Endothelial cell of umbilical vein (primary cell): ENCODE data around the gene DAPK3. TPM values are rescaled to one million over a fixed set of nuclear protein-coding genes. Genes with fewer than 3 reads are reported as not detected.

Source experiments
- BruUV-seq: library from RNA; stranded (reverse); fragments of 400-500 nt; replicated peaks from 2 replicates; lab custom pipeline; 2021; lab: Mats Ljungman, UMichigan
- CTCF ChIA-PET: fragments of 300-600, 350-600 bp; sonication (Branson Sonifier 250); formaldehyde crosslinking; loops from one replicate; lab custom pipeline; 2021; ENCODE audit warnings: antibody characterized with exemption, inconsistent platforms; lab: Charles Lee
- POLR2A ChIA-PET: fragments of 300-600, 350-600 bp; sonication (Branson Sonifier 250); formaldehyde crosslinking; loops from one replicate; lab custom pipeline; 2021; ENCODE audit warnings: antibody characterized with exemption, inconsistent platforms; lab: Charles Lee
- DNase-seq: peaks from one replicate; pipeline ENCODE4 v3.0.0-alpha.2; 2011; ENCODE audit warnings: low read depth, low spot score
- FAIRE-seq: peaks from 2 replicates; lab custom pipeline; 2011; peaks lifted over from hg19 to GRCh38; lab: Jason Lieb, UNC
- H2AFZ ChIP-seq: 2 replicates; pipeline ENCODE4 v1.6.0; 2012; ENCODE audit warnings: low read depth, low read length, control low read depth, inconsistent platforms
- H3K27ac ChIP-seq: 2 replicates; pipeline ENCODE4 v1.5.1; 2011; ENCODE audit warnings: low read depth, mild to moderate bottlenecking, control low read depth, low read length, moderate library complexity; ENCODE audit not compliant: insufficient read depth
- H3K27me3 ChIP-seq, 2 experiments: 2 replicates each; pipeline versions ENCODE4 v1.6.0 to v1.6.1; 2011; ENCODE audit warnings: low read length in 2 of 2, mixed read lengths in 1 of 2; ENCODE audit not compliant: control insufficient read depth in 2 of 2, insufficient read depth in 2 of 2
- H3K36me3 ChIP-seq, 2 experiments: 2 replicates in 1 of 2; 3 replicates in 1 of 2; pipeline ENCODE4 v1.5.1; 2011; ENCODE audit warnings: low read length in 2 of 2, mild to moderate bottlenecking in 1 of 2, moderate library complexity in 1 of 2; ENCODE audit not compliant: control insufficient read depth in 2 of 2, insufficient read depth in 2 of 2; ENCODE audit errors: extremely low read depth in 1 of 2
- H3K4me1 ChIP-seq: 3 replicates; pipeline ENCODE4 v1.5.1; 2011; ENCODE audit warnings: mild to moderate bottlenecking, low read length; ENCODE audit not compliant: control insufficient read depth, insufficient read depth; ENCODE audit errors: extremely low read depth
- H3K4me2 ChIP-seq: 2 replicates; pipeline ENCODE4 v1.6.1; 2011; ENCODE audit warnings: low read length, control low read depth, mixed read lengths; ENCODE audit not compliant: insufficient read depth
- H3K4me3 ChIP-seq, 3 experiments: fragments of 200-600 bp in 1 of 3; sonication (generic), shearing (Covaris generic) in 1 of 3; replicated peaks in 1 of 3; 2 replicates each; pipeline ENCODE4 v1.5.1; 2011 to 2016; ENCODE audit warnings: control low read depth in 3 of 3, low read length in 3 of 3, mild to moderate bottlenecking in 2 of 3, inconsistent platforms in 1 of 3, low read depth in 1 of 3, moderate library complexity in 1 of 3; ENCODE audit not compliant: insufficient read depth in 1 of 3
- H3K79me2 ChIP-seq: 2 replicates; pipeline ENCODE4 v1.6.0; 2012; ENCODE audit warnings: low read length, inconsistent platforms; ENCODE audit not compliant: control insufficient read depth, insufficient read depth
- H3K9ac ChIP-seq: replicated peaks from 2 replicates; pipeline ENCODE3; 2011; ENCODE audit warnings: low read length, control low read depth; ENCODE audit not compliant: insufficient read depth; ENCODE audit errors: extremely low read depth
- H3K9me1 ChIP-seq: replicated peaks from 3 replicates; pipeline ENCODE4 v1.6.0; 2011; ENCODE audit warnings: mild to moderate bottlenecking, low read length; ENCODE audit not compliant: control insufficient read depth, insufficient read depth; ENCODE audit errors: extremely low read depth
- H3K9me3 ChIP-seq: replicated peaks from 2 replicates; pipeline ENCODE4 v1.5.1; 2012; ENCODE audit warnings: low read length, inconsistent platforms; ENCODE audit not compliant: control insufficient read depth, insufficient read depth
- H4K20me1 ChIP-seq: replicated peaks from 2 replicates; pipeline ENCODE3; 2011; ENCODE audit warnings: mild to moderate bottlenecking, low read length; ENCODE audit not compliant: control insufficient read depth, insufficient read depth; ENCODE audit errors: extremely low read depth
- CTCF ChIP-seq, 2 donors: IDR thresholded peaks; 1 replicate in 1 of 2; 2 replicates in 1 of 2; pipeline ENCODE4 v1.5.1; 2011; ENCODE audit warnings: low read length in 2 of 2, mild to moderate bottlenecking in 2 of 2, moderate library complexity in 2 of 2, control low read depth in 1 of 2, inconsistent platforms in 1 of 2, low read depth in 1 of 2; ENCODE audit not compliant: insufficient read depth in 1 of 2; ENCODE audit errors: extremely low read depth in 1 of 2
- EZH2 ChIP-seq: IDR thresholded peaks from 2 replicates; pipeline ENCODE4 v1.6.1; 2012; ENCODE audit warnings: borderline replicate concordance, low read depth, mild to moderate bottlenecking, moderate library complexity, low read length, inconsistent platforms; ENCODE audit not compliant: severe bottlenecking
- FOS ChIP-seq: IDR thresholded peaks from 2 replicates; pipeline ENCODE4 v1.6.1; 2011; ENCODE audit warnings: mild to moderate bottlenecking, low read length, moderate library complexity, borderline replicate concordance; ENCODE audit not compliant: insufficient read depth
- GATA2 ChIP-seq: IDR thresholded peaks from 2 replicates; pipeline ENCODE4 v1.7.0; 2011; ENCODE audit warnings: low read depth, mild to moderate bottlenecking, moderate library complexity, mixed read lengths, low read length; ENCODE audit not compliant: insufficient read length, insufficient read depth
- JUN ChIP-seq: IDR thresholded peaks from 2 replicates; pipeline ENCODE4 v1.6.1; 2011; ENCODE audit warnings: borderline replicate concordance, low read depth; ENCODE audit not compliant: insufficient read length, insufficient read depth
- MAX ChIP-seq: IDR thresholded peaks from 2 replicates; pipeline ENCODE4 v1.6.1; 2011; ENCODE audit not compliant: insufficient read depth, insufficient read length
- MYC ChIP-seq: IDR thresholded peaks from one replicate; pipeline ENCODE4 v1.6.1; 2011; ENCODE audit warnings: mild to moderate bottlenecking, low read depth, low read length
- POLR2A ChIP-seq: IDR thresholded peaks from 2 replicates; pipeline ENCODE4 v1.6.1; 2012; ENCODE audit warnings: low read depth, mild to moderate bottlenecking, control low read depth, low read length
- POLR2AphosphoS5 ChIP-seq: IDR thresholded peaks from 2 replicates; pipeline ENCODE4 v1.6.1; 2012; ENCODE audit warnings: low read depth, mild to moderate bottlenecking, control low read depth, low read length, moderate library complexity; ENCODE audit not compliant: insufficient read depth
- dilution Hi-C: fragments of 300-500 bp; cut with MboI; formaldehyde crosslinking; loops from one replicate; pipeline ENCODE4 v1.15.0; 2019; ENCODE audit warnings: low sequenced_read_pairs; ENCODE audit not compliant: extremely low pct_ligation_motif_present
- intact Hi-C: fragments of 100-400 bp; cut with micrococcal nuclease; formaldehyde crosslinking; loops from one replicate; pipeline ENCODE4 v1.10.0; 2022
- polyA plus RNA-seq, 4 experiments: library from polyadenylated mRNA; depleted of rRNA in 3 of 4; stranded (reverse) in 3 of 4; unstranded in 1 of 4; fragments of >200 nt; gene quantifications; 2 replicates each; pipeline versions ENCODE4 v1.2.1 to v1.2.3, GENCODE V29; 2011 to 2012; ENCODE audit warnings: missing spikeins in 1 of 4
- total RNA-seq: library from RNA; stranded (reverse); gene quantifications from 2 replicates; pipeline ENCODE4 v1.2.3, GENCODE V29; 2021

DAPK3 gene
- total and polyA plus RNA-seq, 2 donors (not counting 3 experiments of a cell fraction or from before 2014, with no cell fraction given), result 157 to 175 TPM

GRCh38 chr19:3923912-3924311, 47.0 kb downstream of the DAPK3 start:
- POLR2A ChIA-PET, result no interaction called here
- TF ChIP-seq POLR2A, result no peak
- TF ChIP-seq MYC, result no peak
- TF ChIP-seq POLR2AphosphoS5, result no peak
- no peak for TF ChIP-seq FOS
- TF ChIP-seq JUN, result no peak
- TF ChIP-seq EZH2, result no peak
- TF ChIP-seq CTCF (IDR thresholded peaks at IDR 0.05; ENCODE audit: extremely low read depth in 1 of 2, insufficient read depth in 1 of 2, low read depth in 1 of 2, low read length in 2 of 2), result no peak
- no peak for TF ChIP-seq GATA2
- no peak for TF ChIP-seq MAX
- intact Hi-C loops (no loop called here), dilution Hi-C loops (no loop called here)
- DNase-seq (no peak), FAIRE-seq (no peak)
- Histone ChIP-seq H3K9me1 (no peaks in the 10 kb centered on the region), H3K27me3 (no peaks in the 10 kb centered on the region), H3K4me2 (no peak overlapping the region), H3K79me2 (no peaks in the 10 kb centered on the region), H3K9ac (no peak overlapping the region), H3K36me3 (no peaks in the 10 kb centered on the region), H2AFZ (no peak overlapping the region), H3K4me1 (no peaks in the 10 kb centered on the region), H3K27ac (no peak overlapping the region), H3K9me3 (peaks cover 2% of the 10 kb centered on the region), H3K4me3 (no peak overlapping the region), H4K20me1 (no peaks in the 10 kb centered on the region)
- CTCF ChIA-PET, result no interaction called here
- BruUV-seq, result no TSS peak
